ENCODE measurements around the gene CYFIP2. TPM values are rescaled to one million over a fixed set of nuclear protein-coding genes. Genes with fewer than 3 reads are reported as not detected.

Gene CYFIP2
- total RNA-seq, 1 donor from 2014 or later = 28.2 TPM

DNA sequence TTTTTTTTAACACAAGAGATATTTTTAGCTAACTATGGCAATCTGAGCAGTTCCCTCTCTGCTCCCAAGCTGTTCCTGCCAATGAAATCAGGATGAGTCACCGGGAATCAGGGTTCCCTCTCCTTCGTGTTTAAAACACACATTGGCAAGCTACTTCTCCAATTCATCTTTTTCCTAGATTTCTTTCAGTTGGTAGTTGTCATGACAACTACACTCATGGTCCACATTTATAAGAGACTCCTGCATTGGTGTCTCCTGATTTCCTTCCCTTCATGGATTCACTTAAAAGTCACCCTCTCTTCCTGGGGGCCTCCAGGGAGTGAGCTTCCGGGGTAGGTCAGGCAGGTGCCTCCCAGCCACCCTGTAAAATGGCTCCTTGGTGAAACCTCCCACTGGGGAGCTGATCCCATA is 121.8 kb downstream of the CYFIP2 start:
- Histone ChIP-seq H3K27me3 (ENCODE audit: low read depth) (no peaks in the 10 kb centered on the region), H3K27ac (replicated peaks) (peak overlapping the region; percentile 65), H3K36me3 (peaks cover 18% of the 10 kb centered on the region), H3K4me3 (no peak overlapping the region), H3K9me3 (replicated peaks) (no peaks in the 10 kb centered on the region), H3K4me1 (peaks cover 46% of the 10 kb centered on the region)
- intact Hi-C loops (cut with micrococcal nuclease) = no loop called here
- TF ChIP-seq, protein P1, sequence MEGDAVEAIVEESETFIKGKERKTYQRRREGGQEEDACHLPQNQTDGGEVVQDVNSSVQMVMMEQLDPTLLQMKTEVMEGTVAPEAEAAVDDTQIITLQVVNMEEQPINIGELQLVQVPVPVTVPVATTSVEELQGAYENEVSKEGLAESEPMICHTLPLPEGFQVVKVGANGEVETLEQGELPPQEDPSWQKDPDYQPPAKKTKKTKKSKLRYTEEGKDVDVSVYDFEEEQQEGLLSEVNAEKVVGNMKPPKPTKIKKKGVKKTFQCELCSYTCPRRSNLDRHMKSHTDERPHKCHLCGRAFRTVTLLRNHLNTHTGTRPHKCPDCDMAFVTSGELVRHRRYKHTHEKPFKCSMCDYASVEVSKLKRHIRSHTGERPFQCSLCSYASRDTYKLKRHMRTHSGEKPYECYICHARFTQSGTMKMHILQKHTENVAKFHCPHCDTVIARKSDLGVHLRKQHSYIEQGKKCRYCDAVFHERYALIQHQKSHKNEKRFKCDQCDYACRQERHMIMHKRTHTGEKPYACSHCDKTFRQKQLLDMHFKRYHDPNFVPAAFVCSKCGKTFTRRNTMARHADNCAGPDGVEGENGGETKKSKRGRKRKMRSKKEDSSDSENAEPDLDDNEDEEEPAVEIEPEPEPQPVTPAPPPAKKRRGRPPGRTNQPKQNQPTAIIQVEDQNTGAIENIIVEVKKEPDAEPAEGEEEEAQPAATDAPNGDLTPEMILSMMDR (IDR thresholded peaks at IDR 0.05; ENCODE audit: borderline replicate concordance) = no peak
- DNase-seq = no peak

DNA sequence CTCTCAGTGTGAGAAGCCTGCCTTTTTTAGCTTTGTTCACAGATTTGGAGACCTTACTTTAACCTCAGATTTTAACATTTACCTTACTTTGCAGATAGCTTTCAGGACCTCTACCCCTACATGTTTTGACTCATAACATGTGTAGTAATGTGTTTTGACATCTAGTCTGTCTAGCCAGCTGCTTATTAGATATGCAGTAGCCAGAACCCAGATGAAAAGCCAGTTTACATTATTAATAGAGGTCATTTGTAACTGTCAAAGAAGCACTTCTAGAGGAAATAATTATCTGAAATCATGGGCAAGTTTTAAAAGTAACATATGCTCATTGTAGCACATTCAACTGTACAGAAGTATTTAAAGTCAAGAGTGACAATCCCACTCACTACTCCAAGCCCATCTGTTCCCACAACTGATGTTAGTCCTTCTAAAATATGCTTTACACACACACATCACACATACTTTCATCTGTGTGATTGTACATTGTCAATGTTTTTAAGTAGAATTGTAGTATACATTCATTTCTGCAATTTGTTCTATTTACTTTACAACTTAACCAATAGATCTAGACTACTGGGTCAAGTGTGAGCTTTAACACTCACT is 122.3 kb downstream of the CYFIP2 start:
- TF ChIP-seq, protein P1 (IDR thresholded peaks at IDR 0.05; ENCODE audit: borderline replicate concordance) = no peak
- no peak for DNase-seq
- Histone ChIP-seq H3K27ac (replicated peaks) (peak overlapping the region; percentile 65), H3K9me3 (replicated peaks) (no peaks in the 10 kb centered on the region), H3K4me3 (no peak overlapping the region), H3K36me3 (peaks cover 21% of the 10 kb centered on the region), H3K27me3 (ENCODE audit: low read depth) (no peaks in the 10 kb centered on the region), H3K4me1 (peaks cover 42% of the 10 kb centered on the region)
- intact Hi-C loops (cut with micrococcal nuclease) = no loop called here

DNA sequence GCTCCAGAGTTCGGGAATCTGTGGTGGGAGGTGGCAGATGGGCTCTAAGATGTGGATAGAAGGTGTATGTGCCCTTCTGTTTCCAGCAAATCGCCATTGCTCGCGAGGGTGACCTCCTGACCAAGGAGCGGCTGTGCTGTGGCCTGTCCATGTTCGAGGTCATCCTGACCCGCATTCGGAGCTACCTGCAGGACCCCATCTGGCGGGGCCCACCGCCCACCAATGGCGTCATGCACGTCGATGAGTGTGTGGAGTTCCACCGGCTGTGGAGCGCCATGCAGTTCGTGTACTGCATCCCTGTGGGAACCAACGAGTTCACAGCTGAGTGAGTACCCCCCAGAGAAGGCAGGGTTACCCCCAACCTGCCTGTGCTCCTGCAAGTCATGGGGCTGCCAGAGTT is 123.2 kb downstream of the CYFIP2 start:
- Histone ChIP-seq H3K36me3 (peaks cover 22% of the 10 kb centered on the region), H3K9me3 (replicated peaks) (no peaks in the 10 kb centered on the region), H3K4me1 (peaks cover 33% of the 10 kb centered on the region), H3K4me3 (no peak overlapping the region), H3K27ac (replicated peaks) (no peak overlapping the region), H3K27me3 (ENCODE audit: low read depth) (no peaks in the 10 kb centered on the region)
- intact Hi-C loops (cut with micrococcal nuclease) = no loop called here
- TF ChIP-seq, protein P1 (IDR thresholded peaks at IDR 0.05; ENCODE audit: borderline replicate concordance) = no peak
- no peak for DNase-seq

DNA sequence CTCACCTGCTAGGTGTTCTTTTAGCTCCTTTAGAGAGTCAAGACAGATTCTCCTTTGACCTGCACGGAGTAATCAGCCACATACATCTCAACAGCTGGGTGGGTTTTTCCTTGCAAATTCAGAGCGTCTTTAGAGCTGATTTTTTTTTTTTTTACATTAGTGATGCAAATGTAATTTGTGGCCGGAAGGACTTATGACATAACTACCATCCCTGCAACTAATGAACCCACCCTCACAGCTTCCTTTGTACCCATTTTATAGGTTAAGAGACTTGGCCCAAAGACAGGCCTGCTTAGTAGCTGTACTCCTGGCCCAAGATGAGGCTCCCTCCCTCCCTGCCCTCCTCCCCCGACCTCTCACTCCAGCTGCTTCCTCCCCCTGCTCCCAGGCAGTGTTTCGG is 124.2 kb downstream of the CYFIP2 start:
- TF ChIP-seq, protein P1 (IDR thresholded peaks at IDR 0.05; ENCODE audit: borderline replicate concordance) = no peak
- Histone ChIP-seq H3K4me3 (no peak overlapping the region), H3K27ac (replicated peaks) (no peak overlapping the region), H3K27me3 (ENCODE audit: low read depth) (no peaks in the 10 kb centered on the region), H3K4me1 (peaks cover 22% of the 10 kb centered on the region), H3K9me3 (replicated peaks) (no peaks in the 10 kb centered on the region), H3K36me3 (peaks cover 22% of the 10 kb centered on the region)
- DNase-seq = no peak
- intact Hi-C loops (cut with micrococcal nuclease) = no loop called here

- TF ChIP-seq, protein P1 (IDR thresholded peaks at IDR 0.05; ENCODE audit: borderline replicate concordance) = no peak
- peaks cover 17% of the 10 kb centered on the region for H3K4me1 ChIP-seq
- no peaks in the 10 kb centered on the region for H3K27me3 ChIP-seq (ENCODE audit: low read depth)
- intact Hi-C loops (cut with micrococcal nuclease) = no loop called here
- H3K36me3 ChIP-seq = peaks cover 22% of the 10 kb centered on the region
- no peaks in the 10 kb centered on the region for H3K9me3 ChIP-seq (replicated peaks)
- no peak overlapping the region for H3K4me3 ChIP-seq
- DNase-seq = no peak
- H3K27ac ChIP-seq (replicated peaks) = no peak overlapping the region
Measured at GRCh38 chr5:157390551-157391297, 124.8 kb downstream of the CYFIP2 start.
